ENCODE measurements around the gene SH3RF3. TPM values are rescaled to one million over a fixed set of nuclear protein-coding genes. Genes with fewer than 3 reads are reported as not detected.
"Not testable (repeated sequence)": the region's sequence is repeated elsewhere in the genome, so short reads cannot be mapped to it uniquely, and the experiment has no call there.

Gene SH3RF3
- total RNA-seq, 1 donor from 2014 or later, result 1.3 TPM

DNA sequence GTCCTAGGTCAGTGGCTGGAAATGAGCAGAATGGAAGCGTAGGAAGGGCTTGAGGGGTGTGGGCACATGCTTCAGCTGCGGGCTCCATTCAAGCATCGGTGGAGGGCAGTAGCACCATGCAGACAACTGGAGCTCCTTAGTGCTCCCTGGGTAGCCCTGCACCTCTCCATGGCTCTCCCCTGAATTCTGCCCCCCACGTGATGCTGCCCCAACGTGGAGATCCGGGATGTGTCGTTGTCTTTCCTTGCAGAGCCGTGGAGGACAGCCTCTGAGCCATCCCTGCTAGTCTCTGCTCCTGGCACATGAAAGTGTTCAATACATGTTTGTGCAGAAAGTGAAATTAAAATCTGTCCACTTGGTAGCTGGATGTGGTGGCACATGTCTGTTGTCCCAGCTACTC lies 94.5 kb downstream of the SH3RF3 start:
- no peak for DNase-seq (ENCODE audit: low spot score, unreplicated experiment)
- no peaks in the 10 kb centered on the region for H3K36me3 Mint-ChIP-seq (ENCODE audit: insufficient read depth)
- H3K27ac Mint-ChIP-seq, result no peak overlapping the region
- H3K9me3 Mint-ChIP-seq (ENCODE audit: low read depth), result no peaks in the 10 kb centered on the region
- H3K4me3 Mint-ChIP-seq (ENCODE audit: low read depth), result no peak overlapping the region
- no peak for TF ChIP-seq CTCF (IDR thresholded peaks at IDR 0.05; ENCODE audit: unreplicated experiment)
- peaks cover 16% of the 10 kb centered on the region for H3K4me1 Mint-ChIP-seq (ENCODE audit: low read depth)
- H3K27me3 Mint-ChIP-seq, result peaks cover 5% of the 10 kb centered on the region

GRCh38 chr2:109224341-109224740 lies 95.3 kb downstream of the SH3RF3 start:
- not testable (repeated sequence) for H3K36me3 Mint-ChIP-seq (ENCODE audit: insufficient read depth); H3K27ac Mint-ChIP-seq; H3K9me3 Mint-ChIP-seq (ENCODE audit: low read depth); H3K4me3 Mint-ChIP-seq (ENCODE audit: low read depth); H3K27me3 Mint-ChIP-seq; DNase-seq (ENCODE audit: low spot score, unreplicated experiment)
- peaks cover 10% of the 10 kb centered on the region for H3K4me1 Mint-ChIP-seq (ENCODE audit: low read depth)

GRCh38 chr2:109225170-109225782 lies 96.3 kb downstream of the SH3RF3 start:
- peaks cover 9% of the 10 kb centered on the region for H3K27me3 Mint-ChIP-seq
- no peak for TF ChIP-seq CTCF (IDR thresholded peaks at IDR 0.05; ENCODE audit: unreplicated experiment)

GRCh38 chr2:109226128-109226527 lies 97.1 kb downstream of the SH3RF3 start:
- Mint-ChIP-seq H3K4me1 (ENCODE audit: low read depth) (peaks cover 10% of the 10 kb centered on the region), H3K27ac (no peak overlapping the region), H3K4me3 (ENCODE audit: low read depth) (no peak overlapping the region), H3K9me3 (ENCODE audit: low read depth) (no peaks in the 10 kb centered on the region), H3K36me3 (ENCODE audit: insufficient read depth) (no peaks in the 10 kb centered on the region), H3K27me3 (peaks cover 9% of the 10 kb centered on the region)
- no peak for DNase-seq (ENCODE audit: low spot score, unreplicated experiment)
- TF ChIP-seq CTCF (IDR thresholded peaks at IDR 0.05; ENCODE audit: unreplicated experiment), result no peak

More at GRCh38 chr2:109225170-109225782, 96.3 kb downstream of the SH3RF3 start:
- no peak overlapping the region for H3K4me3 Mint-ChIP-seq (ENCODE audit: low read depth)
- no peak for DNase-seq (ENCODE audit: low spot score, unreplicated experiment)
- no peak overlapping the region for H3K27ac Mint-ChIP-seq
- no peaks in the 10 kb centered on the region for H3K36me3 Mint-ChIP-seq (ENCODE audit: insufficient read depth)
- H3K9me3 Mint-ChIP-seq (ENCODE audit: low read depth), result no peaks in the 10 kb centered on the region
- peaks cover 10% of the 10 kb centered on the region for H3K4me1 Mint-ChIP-seq (ENCODE audit: low read depth)

GRCh38 chr2:109226622-109227021 lies 97.6 kb downstream of the SH3RF3 start:
- TF ChIP-seq CTCF (IDR thresholded peaks at IDR 0.05; ENCODE audit: unreplicated experiment), result no peak
- Mint-ChIP-seq H3K9me3 (ENCODE audit: low read depth) (no peaks in the 10 kb centered on the region), H3K27ac (no peak overlapping the region), H3K4me3 (ENCODE audit: low read depth) (no peak overlapping the region), H3K36me3 (ENCODE audit: insufficient read depth) (no peaks in the 10 kb centered on the region), H3K27me3 (peaks cover 9% of the 10 kb centered on the region), H3K4me1 (ENCODE audit: low read depth) (peaks cover 10% of the 10 kb centered on the region)
- DNase-seq (ENCODE audit: low spot score, unreplicated experiment), result no peak

- TF ChIP-seq CTCF (IDR thresholded peaks at IDR 0.05; ENCODE audit: unreplicated experiment), result no peak
- H3K27me3 Mint-ChIP-seq, result peaks cover 4% of the 10 kb centered on the region
- H3K4me3 Mint-ChIP-seq (ENCODE audit: low read depth), result no peak overlapping the region
- DNase-seq (ENCODE audit: low spot score, unreplicated experiment), result no peak
- no peak overlapping the region for H3K27ac Mint-ChIP-seq
- H3K36me3 Mint-ChIP-seq (ENCODE audit: insufficient read depth), result no peaks in the 10 kb centered on the region
- H3K4me1 Mint-ChIP-seq (ENCODE audit: low read depth), result peaks cover 8% of the 10 kb centered on the region
- peaks cover 3% of the 10 kb centered on the region for H3K9me3 Mint-ChIP-seq (ENCODE audit: low read depth)
These were observed 100.2 kb downstream of the SH3RF3 start for GRCh38 chr2:109229094-109229675.
